A549 (cell line): ENCODE measurements around the gene RER1.

Experiments
- CBX2 ChIP-seq: fragments of 200-600 bp; sonication (generic); IDR thresholded peaks from 2 replicates; pipeline ENCODE4 v1.6.1; 2016; ENCODE audit warnings: low read depth, mild to moderate bottlenecking, borderline replicate concordance
- CHD4 ChIP-seq: fragments of 200-600 bp; sonication (generic); IDR thresholded peaks from 2 replicates; pipeline ENCODE4 v1.6.1; 2016; ENCODE audit warnings: antibody characterized with exemption, mild to moderate bottlenecking, borderline replicate concordance
- CTCF ChIP-seq: fragments of >200 bp; sonication (Bioruptor Twin); formaldehyde crosslinking; IDR thresholded peaks from 3 replicates; pipeline ENCODE4 v1.5.1; 2016
- ESRRA ChIP-seq: fragments of 150-350 bp; IDR thresholded peaks from 2 replicates; pipeline ENCODE4 v1.6.1; 2014; ENCODE audit warnings: mild to moderate bottlenecking, low read length, borderline replicate concordance
- HOXB5 ChIP-seq: fragments of 250-450 bp; sonication (Bioruptor Pico); IDR thresholded peaks from 2 replicates; pipeline ENCODE4 v1.5.0; 2020; ENCODE audit warnings: mild to moderate bottlenecking, moderate library complexity
- JUNB ChIP-seq: fragments of >200 bp; sonication (Bioruptor Twin); formaldehyde crosslinking; IDR thresholded peaks from 2 replicates; pipeline ENCODE4 v1.6.1; 2016
- PHF8 ChIP-seq: fragments of 200-600 bp; sonication (generic); IDR thresholded peaks from 2 replicates; pipeline ENCODE4 v1.6.1; 2016; ENCODE audit warnings: low read depth, mild to moderate bottlenecking, antibody characterized with exemption, moderate library complexity, borderline replicate concordance
- POLR2A ChIP-seq: IDR thresholded peaks from 2 replicates; pipeline ENCODE4 v1.6.1; 2012; ENCODE audit warnings: mild to moderate bottlenecking, low read length
- RCOR1 ChIP-seq: fragments of 150-350 bp; IDR thresholded peaks from 2 replicates; pipeline ENCODE4 v1.6.1; 2014; ENCODE audit warnings: antibody characterized with exemption, low read length, low read depth
- RNF2 ChIP-seq: fragments of 200-600 bp; sonication (generic); IDR thresholded peaks from 2 replicates; pipeline ENCODE4 v1.6.1; 2016; ENCODE audit warnings: low read depth, mild to moderate bottlenecking, antibody characterized with exemption, moderate library complexity, borderline replicate concordance
- USF2 ChIP-seq: fragments of 450-650 bp; IDR thresholded peaks from 2 replicates; pipeline ENCODE4 v1.6.1; 2014; ENCODE audit warnings: antibody characterized with exemption
- TF ChIP-seq, protein P1 (sequence below): fragments of 250-450 bp; sonication (Bioruptor Pico); IDR thresholded peaks from 2 replicates; pipeline ENCODE4 v1.5.0; 2021; ENCODE audit warnings: mild to moderate bottlenecking, moderate library complexity, borderline replicate concordance

DNA sequence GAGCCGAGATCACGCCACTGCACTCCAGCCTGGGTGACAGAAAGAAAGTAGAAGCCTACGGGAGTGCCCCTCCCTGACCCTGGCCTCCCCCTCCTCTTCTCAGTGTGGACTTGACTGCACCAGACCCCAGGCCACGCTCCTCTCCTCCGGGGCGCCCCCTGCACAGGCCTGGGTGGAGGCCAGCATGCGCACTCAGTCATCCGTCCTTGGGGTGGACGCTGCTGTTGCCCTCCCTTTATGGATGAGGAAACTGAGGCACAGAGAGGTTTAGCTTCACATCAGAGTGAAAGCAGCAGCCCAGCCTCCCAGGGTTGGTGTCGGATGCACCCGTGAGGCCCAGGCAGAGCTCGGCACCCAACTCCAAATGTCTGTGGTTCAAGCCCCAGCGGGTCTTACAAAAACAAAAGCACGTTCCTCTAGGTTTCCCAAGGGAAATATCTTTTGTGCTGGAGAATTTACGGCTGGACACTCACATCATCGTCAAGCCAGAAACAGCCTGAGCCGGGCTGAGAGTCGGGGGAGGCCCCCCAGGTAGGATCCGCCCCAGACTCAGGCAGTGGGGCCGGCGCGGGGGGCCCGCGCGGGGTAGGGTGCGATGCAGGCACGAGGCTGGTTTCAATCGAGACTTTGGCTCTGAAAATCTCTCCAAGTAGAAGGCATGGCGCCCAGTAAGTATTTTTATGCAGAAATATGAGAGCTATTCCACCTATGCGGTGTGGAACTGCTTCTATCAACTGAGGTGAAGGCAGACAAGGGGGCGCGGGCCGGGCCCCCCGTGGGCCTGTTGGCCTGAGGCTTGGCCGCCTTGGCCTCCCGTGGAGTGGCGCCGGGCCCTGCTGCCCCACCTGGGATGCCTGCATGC, 36.9 kb upstream of the RER1 start:
- TF ChIP-seq CHD4 (no peak), PHF8 (no peak), ESRRA (no peak), RCOR1 (no peak), CTCF (no peak), JUNB (no peak), CBX2 (no peak), USF2 (no peak), HOXB5 (CRISPR knock-in tag) (no peak), POLR2A (no peak), RNF2 (no peak)
- TF ChIP-seq, protein P1, sequence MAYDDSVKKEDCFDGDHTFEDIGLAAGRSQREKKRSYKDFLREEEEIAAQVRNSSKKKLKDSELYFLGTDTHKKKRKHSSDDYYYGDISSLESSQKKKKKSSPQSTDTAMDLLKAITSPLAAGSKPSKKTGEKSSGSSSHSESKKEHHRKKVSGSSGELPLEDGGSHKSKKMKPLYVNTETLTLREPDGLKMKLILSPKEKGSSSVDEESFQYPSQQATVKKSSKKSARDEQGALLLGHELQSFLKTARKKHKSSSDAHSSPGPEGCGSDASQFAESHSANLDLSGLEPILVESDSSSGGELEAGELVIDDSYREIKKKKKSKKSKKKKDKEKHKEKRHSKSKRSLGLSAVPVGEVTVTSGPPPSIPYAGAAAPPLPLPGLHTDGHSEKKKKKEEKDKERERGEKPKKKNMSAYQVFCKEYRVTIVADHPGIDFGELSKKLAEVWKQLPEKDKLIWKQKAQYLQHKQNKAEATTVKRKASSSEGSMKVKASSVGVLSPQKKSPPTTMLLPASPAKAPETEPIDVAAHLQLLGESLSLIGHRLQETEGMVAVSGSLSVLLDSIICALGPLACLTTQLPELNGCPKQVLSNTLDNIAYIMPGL (CRISPR knock-in tag), result no peak
